ENCODE results near the gene IL21R.
"Not testable (repeated sequence)": the region's sequence is repeated elsewhere in the genome, so short reads cannot be mapped to it uniquely, and the experiment has no call there.

Gene IL21R

DNA sequence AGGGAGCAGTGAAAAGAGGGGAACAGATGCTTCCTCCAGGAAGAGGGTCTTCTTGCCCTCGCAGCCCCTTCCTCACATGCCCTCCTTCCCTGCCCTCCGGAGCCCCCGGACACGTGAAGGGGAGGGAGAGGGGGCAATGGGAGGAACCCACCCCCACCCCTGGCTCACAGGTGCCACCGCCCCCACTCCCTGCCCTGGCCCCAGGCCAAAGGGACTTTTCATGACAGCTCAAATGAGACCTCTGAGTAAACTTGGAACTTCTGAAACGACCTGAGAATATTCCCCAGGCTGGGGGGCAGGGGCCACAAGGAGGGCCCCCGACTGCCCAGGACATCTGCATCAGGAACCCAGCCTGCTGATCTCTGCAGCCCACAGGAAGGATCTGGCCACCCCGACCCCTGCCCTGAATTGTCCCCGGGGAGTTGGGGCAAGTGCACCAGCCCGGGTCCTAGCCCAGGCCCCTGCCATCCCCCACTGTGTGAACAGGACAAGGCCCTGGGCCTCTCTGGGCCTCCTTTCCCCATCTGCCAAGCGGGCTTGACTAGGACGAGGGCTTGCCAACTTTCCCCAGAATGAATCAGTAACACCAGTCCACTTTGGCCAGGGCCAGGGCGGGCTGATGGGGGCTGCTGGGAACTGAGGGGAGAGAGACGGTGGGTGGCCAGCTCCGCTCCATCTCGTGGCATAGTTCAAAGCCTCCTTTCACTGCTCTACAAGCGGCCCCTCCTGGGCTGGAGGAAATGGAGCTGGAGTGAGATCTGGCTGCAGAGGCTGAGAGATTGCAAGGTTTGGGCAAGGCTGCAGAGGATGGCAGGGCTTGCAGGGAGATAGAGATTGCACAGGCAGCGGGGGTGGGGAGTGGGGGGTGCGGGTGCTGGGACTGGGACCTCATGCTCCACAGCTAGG lies 3.8 kb downstream of the IL21R start:
- in situ Hi-C loops (cut with HindIII; ENCODE audit: low sequenced_read_pairs), result no loop called here
- TF ChIP-seq, protein P1, sequence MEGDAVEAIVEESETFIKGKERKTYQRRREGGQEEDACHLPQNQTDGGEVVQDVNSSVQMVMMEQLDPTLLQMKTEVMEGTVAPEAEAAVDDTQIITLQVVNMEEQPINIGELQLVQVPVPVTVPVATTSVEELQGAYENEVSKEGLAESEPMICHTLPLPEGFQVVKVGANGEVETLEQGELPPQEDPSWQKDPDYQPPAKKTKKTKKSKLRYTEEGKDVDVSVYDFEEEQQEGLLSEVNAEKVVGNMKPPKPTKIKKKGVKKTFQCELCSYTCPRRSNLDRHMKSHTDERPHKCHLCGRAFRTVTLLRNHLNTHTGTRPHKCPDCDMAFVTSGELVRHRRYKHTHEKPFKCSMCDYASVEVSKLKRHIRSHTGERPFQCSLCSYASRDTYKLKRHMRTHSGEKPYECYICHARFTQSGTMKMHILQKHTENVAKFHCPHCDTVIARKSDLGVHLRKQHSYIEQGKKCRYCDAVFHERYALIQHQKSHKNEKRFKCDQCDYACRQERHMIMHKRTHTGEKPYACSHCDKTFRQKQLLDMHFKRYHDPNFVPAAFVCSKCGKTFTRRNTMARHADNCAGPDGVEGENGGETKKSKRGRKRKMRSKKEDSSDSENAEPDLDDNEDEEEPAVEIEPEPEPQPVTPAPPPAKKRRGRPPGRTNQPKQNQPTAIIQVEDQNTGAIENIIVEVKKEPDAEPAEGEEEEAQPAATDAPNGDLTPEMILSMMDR (IDR thresholded peaks at IDR 0.05; ENCODE audit: low read depth, low read length), result no peak
- DNase-seq (ENCODE audit: low read depth, low spot score), result peak; percentile 23
- no peak overlapping the region for H3K4me3 ChIP-seq (ENCODE audit: low read depth, low read length)

DNA sequence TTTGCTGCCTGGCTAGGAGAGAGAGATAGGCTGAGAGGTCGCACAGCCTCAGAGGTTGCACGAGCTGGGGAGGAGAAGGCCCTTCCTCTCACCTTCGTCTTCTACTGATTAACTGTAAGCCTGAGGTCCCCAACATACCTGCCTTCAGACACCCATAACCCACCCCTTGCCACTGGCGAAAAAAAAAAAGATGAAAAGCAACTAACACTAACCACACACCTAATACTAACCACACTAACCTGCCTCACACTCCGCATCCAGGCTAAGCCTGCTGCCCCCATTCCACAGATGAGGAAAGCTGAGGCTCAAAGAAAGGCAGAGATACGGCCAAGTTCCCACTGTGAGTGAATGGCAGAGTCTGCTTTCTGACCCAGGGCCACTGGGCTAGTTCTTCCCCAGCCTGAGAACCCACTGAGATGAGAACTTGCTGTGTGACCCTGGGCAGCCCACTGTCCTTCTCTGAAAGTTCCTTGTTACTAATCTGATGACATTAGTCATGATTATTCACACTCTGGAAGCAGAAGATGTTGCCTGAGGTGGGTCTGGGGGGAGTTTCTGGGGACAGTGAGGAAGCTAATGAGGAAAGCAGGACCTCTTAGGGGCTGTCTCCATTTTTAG lies 4.6 kb downstream of the IL21R start:
- no peak for DNase-seq (ENCODE audit: low read depth, low spot score)
- TF ChIP-seq, protein P1 (IDR thresholded peaks at IDR 0.05; ENCODE audit: low read depth, low read length), result no peak
- in situ Hi-C loops (cut with HindIII; ENCODE audit: low sequenced_read_pairs), result no loop called here
- no peak overlapping the region for H3K4me3 ChIP-seq (ENCODE audit: low read depth, low read length)

DNA sequence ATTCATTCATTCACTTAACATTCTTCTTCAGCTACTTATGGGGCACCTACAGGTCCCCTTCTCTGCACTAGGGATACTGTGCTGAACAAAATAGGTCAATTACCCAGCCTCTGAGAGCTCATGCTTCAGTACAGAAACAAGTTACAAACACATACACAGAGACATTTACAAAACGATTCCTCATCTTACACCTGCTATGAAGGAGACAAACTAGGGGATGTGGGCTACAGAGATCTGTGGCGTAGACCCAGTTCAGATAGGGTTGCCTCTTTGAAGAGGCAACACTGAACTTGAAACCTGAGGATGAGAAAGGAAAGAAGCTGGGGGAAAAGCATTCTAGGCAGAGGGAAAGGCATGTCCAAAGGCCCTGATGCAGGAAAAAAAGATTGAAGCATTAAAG lies 5.2 kb downstream of the IL21R start:
- no peak for DNase-seq (ENCODE audit: low read depth, low spot score)
- TF ChIP-seq, protein P1 (IDR thresholded peaks at IDR 0.05; ENCODE audit: low read depth, low read length), result no peak
- in situ Hi-C loops (cut with HindIII; ENCODE audit: low sequenced_read_pairs), result no loop called here
- no peak overlapping the region for H3K4me3 ChIP-seq (ENCODE audit: low read depth, low read length)

DNA sequence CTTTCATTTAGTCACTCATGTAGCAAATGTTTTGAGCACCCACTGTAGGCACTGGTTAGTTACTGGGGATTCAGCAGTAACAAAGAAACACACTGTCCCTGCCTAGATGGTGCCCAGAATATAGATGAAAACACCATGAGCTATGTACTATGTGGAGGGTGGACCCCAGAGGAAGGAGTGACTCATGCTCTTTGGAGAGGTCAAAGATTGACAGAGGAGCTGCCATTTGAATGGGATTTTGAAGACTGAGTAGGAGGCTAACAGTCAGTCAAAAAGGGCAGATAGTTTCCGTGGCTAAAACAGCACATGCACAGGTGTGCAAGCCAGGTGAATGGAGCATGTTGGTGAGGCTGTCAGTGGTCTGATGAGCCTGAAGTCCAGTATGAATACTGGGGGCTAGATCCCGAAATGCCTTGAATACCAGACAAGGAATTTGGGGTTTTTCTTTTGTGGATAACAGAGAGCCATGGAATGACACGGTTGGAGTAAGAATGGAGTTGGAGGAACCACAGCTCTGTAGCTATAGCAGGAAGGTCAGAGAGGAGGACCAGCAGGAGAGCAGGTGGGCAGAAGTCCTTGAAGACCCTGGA lies 6.1 kb downstream of the IL21R start:
- TF ChIP-seq, protein P1 (IDR thresholded peaks at IDR 0.05; ENCODE audit: low read depth, low read length), result no peak
- H3K4me3 ChIP-seq (ENCODE audit: low read depth, low read length), result no peak overlapping the region
- in situ Hi-C loops (cut with HindIII; ENCODE audit: low sequenced_read_pairs), result no loop called here
- peak; percentile 69 for DNase-seq (ENCODE audit: low read depth, low spot score)

DNA sequence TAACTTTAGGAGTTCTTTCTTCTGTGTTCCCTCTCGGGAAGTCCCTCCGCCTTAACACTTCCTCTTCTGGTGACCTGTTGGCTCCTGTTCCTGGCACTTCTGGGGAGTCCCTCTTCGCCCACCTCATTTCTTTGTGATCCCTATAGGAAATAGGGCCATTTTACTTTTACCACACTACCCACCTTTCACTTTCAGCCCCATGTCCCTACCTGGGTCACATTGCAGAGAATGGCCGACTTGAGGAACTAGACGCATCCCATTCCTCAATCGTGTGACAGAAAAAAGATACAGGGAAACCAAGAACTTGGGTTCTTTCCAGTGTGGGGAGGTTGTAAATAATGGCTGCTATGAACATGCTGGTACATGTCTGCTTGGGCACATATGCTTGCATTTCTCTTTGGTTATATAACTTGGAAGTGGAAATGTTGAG lies 6.6 kb downstream of the IL21R start:
- no peak for DNase-seq (ENCODE audit: low read depth, low spot score)
- in situ Hi-C loops (cut with HindIII; ENCODE audit: low sequenced_read_pairs), result no loop called here
- H3K4me3 ChIP-seq (ENCODE audit: low read depth, low read length), result no peak overlapping the region
- TF ChIP-seq, protein P1 (IDR thresholded peaks at IDR 0.05; ENCODE audit: low read depth, low read length), result no peak

DNA sequence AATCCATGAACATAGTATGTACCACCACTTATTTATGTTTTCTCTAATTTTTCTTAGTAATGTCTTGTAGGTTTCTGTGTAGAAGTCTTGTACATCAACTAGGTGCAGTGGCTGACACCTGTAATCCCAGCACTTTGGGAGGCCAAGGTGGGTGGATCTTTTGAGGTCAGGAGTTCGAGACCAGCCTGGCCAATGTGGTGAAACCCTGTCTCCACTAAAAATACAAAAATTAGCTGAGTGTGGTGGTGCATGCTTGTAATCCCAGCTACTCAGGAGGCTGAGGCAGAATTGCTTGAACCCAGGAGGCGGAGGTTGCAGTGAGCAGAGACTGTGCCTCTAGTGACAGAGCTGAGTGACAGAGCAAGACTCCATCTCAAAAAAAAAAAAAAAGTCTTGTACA lies 8.0 kb downstream of the IL21R start:
- H3K4me3 ChIP-seq (ENCODE audit: low read depth, low read length); DNase-seq (ENCODE audit: low read depth, low spot score); in situ Hi-C loops (cut with HindIII; ENCODE audit: low sequenced_read_pairs): not testable (repeated sequence)

DNA sequence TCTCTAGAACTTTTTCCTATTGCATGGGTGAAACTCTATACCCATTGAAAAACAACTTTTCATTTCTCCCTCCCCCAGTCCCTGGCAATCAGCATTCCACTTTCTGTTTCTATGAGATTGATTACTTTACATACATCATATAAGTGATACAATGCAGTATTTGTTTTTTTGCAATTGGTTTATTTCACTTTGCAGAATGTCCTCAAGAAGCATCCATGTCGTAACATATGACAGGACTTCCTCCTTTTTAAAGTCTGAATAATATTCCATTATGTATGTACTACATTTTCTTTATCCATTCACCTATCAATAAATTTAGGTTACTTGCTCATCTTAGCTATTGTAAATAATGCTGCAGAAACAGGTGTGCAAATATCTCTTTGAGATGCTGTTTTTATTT lies 8.8 kb downstream of the IL21R start:
- TF ChIP-seq, protein P1 (IDR thresholded peaks at IDR 0.05; ENCODE audit: low read depth, low read length), result no peak
- in situ Hi-C loops (cut with HindIII; ENCODE audit: low sequenced_read_pairs), result no loop called here
- H3K4me3 ChIP-seq (ENCODE audit: low read depth, low read length), result no peak overlapping the region
- no peak for DNase-seq (ENCODE audit: low read depth, low spot score)

Measured in astrocyte of the spinal cord (primary cell).